Omental fat pad (tissue), 4 donors: ENCODE results near the gene PPP1R1C. TPM values are rescaled to one million over a fixed set of nuclear protein-coding genes. Genes with fewer than 3 reads are reported as not detected.

Experiments used
- ATAC-seq: fragments of 150-250 bp; one replicate; pipeline ENCODE4 v1.9.1; 2016; ENCODE audit warnings: mild to moderate bottlenecking, moderate library complexity; ENCODE audit not compliant: low FRiP score
- DNase-seq: peaks from one replicate; pipeline ENCODE4 v3.0.0-alpha.2; 2019; ENCODE audit warnings: low spot score
- small RNA-seq: library from RNA; depleted of rRNA; stranded (forward); fragments of <200 nt; gene quantifications from one replicate; pipeline ENCODE3, GENCODE V24; 2016
- total RNA-seq, 4 donors: library from RNA; depleted of rRNA; stranded (reverse); fragments of >200 nt; gene quantifications; one replicate each; pipeline ENCODE4 v1.1.0, GENCODE V29; 2016
- TF ChIP-seq, protein P1 (sequence below), 3 donors: fragments of 450-650 bp; IDR thresholded peaks; one replicate each; pipeline ENCODE4 v1.5.1; 2016 to 2017; ENCODE audit warnings: antibody characterized with exemption in 3 of 3, mild to moderate bottlenecking in 3 of 3, moderate library complexity in 2 of 3

PPP1R1C gene
- total RNA-seq, 4 donors from 2014 or later, result 1.1 to 1.3 TPM; not detected in 2

- TF ChIP-seq, protein P1, sequence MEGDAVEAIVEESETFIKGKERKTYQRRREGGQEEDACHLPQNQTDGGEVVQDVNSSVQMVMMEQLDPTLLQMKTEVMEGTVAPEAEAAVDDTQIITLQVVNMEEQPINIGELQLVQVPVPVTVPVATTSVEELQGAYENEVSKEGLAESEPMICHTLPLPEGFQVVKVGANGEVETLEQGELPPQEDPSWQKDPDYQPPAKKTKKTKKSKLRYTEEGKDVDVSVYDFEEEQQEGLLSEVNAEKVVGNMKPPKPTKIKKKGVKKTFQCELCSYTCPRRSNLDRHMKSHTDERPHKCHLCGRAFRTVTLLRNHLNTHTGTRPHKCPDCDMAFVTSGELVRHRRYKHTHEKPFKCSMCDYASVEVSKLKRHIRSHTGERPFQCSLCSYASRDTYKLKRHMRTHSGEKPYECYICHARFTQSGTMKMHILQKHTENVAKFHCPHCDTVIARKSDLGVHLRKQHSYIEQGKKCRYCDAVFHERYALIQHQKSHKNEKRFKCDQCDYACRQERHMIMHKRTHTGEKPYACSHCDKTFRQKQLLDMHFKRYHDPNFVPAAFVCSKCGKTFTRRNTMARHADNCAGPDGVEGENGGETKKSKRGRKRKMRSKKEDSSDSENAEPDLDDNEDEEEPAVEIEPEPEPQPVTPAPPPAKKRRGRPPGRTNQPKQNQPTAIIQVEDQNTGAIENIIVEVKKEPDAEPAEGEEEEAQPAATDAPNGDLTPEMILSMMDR (IDR thresholded peaks at IDR 0.05), result no peak
- DNase-seq (no peak), ATAC-seq (no peak)
Observed at GRCh38 chr2:182163878-182164277, 178.2 kb downstream of the PPP1R1C start.

DNA sequence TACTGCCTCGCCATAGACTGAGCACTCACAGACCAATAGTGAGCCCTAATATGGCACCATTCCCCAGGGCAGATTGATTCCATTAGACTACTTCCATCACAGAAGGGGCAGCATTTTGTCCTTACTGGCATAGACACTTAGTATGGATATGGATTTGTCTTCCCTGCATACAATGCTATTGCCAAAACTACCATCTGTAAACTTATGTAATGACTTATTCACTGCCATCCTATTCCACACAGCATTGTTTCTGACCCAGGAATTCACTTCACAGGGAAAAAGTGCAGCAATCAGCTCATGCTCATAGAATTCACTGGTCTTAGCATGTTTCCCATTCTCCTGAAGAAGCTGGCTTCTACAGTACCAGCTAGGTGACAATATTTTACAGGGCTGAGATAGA lies 179.0 kb downstream of the PPP1R1C start:
- no peak for ATAC-seq
- TF ChIP-seq, protein P1 (IDR thresholded peaks at IDR 0.05), result no peak

GRCh38 chr2:182165202-182165601 lies 179.5 kb downstream of the PPP1R1C start:
- ATAC-seq, result no peak
- no peak for DNase-seq
- TF ChIP-seq, protein P1 (IDR thresholded peaks at IDR 0.05), result no peak

More for the DNA sequence above, 179.0 kb downstream of the PPP1R1C start:
- no peak for DNase-seq

DNA sequence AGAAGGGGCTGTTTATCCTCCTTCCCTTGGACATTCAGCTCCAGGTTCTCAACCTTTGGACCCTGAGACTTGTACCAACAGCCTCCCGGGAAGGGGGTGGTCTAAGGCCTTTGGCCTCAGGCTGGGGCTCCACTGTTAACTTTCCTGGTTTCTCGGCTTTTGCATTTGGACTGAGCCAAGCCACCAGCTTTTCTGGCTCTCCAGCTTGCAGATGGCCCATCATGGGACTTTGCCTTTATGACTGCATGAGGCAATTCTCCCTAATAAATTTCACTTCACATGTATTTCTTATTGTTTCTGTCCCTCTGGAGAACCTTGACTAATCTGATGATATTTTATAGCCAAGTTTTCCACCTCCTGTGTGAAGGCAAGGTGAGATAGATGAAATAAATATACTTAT lies 180.8 kb downstream of the PPP1R1C start:
- no peak for ATAC-seq
- TF ChIP-seq, protein P1 (IDR thresholded peaks at IDR 0.05), result no peak

GRCh38 chr2:182166841-182167240 lies 181.2 kb downstream of the PPP1R1C start:
- DNase-seq (no peak), ATAC-seq (no peak)
- TF ChIP-seq, protein P1 (IDR thresholded peaks at IDR 0.05), result no peak

More for the DNA sequence above, 180.8 kb downstream of the PPP1R1C start:
- no peak for DNase-seq

Small RNAs within 50 kb of the gene (small RNA-seq; reads per million reads assigned to genes)
- gene RNA5SP113, result not detected

Other genes starting within 250 kb of the PPP1R1C start
- 10 to 100 TPM; 54.7 to 94.6 (median 70.6) TPM for gene ITPRID2, start 94.1 kb upstream of the PPP1R1C start, total RNA-seq